GM19238 (cell line): ENCODE measurements around the gene TM4SF4.

ENCODE experiments used
- DNase-seq: peaks from one replicate; pipeline ENCODE4 v3.0.0; 2011; ENCODE audit warnings: low spot score; ENCODE audit not compliant: insufficient read length

The TM4SF4 gene

DNA sequence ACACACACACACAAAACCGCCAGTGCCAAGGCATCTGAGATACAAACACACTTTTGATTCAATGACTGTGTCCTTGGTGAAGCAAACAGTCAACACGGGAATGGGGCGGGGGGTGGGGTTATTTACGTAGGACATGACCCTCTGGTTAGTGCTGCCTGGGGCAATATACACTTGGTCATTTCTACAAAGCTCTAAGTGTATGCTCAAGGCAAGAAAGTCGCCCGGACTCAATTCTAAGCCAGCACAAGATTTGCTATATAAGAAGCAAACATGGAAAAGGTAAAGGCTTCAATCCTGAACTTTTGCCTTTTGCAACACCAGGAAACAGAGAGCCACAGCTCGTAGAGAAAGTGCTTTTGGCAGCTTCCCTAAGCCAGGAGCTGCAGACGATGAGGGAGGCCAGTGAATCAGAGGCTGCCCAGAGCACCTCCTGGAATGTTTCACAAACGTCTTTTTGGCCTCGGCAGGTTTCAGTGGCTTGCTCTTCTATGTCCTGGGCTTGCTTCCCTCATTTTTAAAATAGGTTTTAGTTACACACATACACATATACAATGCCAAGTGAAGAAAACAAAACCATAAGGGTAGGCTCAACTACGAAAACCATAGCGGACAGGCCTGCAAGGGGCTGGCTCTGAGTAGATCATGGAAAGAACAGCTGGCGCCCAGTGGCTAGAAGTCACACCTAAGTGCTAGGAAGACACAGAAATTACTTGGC lies 73.6 kb downstream of the TM4SF4 start:
- DNase-seq, result no peak

DNA sequence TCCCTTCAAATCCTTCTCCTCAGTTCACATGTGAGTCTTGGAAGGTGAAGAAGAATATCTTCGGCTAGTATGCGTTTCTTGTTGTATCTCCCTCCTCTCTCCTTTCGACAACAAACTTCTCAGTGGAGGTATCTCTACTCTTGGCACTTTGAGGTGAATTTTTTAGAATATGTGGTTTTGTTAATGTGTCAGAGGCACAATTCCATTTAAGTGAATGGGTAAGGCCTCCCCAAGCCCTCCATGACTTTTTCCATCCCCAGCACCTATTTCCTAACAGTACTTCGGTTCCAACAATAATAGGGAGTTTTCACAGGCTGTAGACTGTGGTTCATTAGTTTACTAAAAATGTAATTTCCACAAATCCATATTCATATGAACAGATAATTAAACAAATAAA lies 74.2 kb downstream of the TM4SF4 start:
- no peak for DNase-seq

DNA sequence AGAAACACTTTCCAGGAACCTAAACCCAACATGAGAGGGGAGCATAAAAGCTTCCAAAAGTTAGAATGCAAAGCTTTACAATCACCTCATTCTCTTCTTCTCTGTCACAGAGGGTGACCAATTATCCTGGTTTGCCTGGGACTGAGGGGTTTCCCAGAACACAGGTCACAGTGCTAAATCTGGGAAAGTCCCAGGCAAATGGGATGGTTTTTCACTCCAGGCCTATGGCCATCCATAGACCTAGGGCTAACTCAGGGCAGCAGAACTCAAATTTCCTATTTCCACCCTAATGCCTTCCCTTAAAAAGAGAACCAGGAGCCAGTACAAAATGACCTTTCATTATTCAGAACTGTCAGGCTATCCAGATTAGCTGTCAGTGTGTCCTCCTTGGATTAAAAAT lies 77.0 kb downstream of the TM4SF4 start:
- no peak for DNase-seq

DNA sequence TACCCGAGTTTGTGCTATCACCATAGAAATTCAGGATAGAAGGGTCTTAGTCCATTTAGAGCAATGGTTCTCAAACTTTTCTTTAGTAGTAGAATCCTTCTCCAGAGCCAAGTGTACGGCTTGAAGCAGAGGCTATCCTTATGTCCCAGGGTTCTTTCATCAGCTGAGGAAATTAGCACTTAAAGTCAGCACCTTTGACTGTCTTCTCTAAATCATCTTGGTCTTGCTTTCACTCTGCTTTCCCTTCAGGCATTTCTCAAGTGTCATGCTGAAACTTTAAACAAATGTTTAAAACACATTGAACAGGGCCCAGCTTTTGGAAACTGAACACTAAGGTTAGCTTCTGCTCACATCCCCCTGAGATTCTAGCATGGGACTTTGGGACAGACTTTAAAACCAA lies 78.2 kb downstream of the TM4SF4 start:
- DNase-seq, result no peak
